Measurements from ENCODE around the gene KIF4A.

The KIF4A gene

DNA sequence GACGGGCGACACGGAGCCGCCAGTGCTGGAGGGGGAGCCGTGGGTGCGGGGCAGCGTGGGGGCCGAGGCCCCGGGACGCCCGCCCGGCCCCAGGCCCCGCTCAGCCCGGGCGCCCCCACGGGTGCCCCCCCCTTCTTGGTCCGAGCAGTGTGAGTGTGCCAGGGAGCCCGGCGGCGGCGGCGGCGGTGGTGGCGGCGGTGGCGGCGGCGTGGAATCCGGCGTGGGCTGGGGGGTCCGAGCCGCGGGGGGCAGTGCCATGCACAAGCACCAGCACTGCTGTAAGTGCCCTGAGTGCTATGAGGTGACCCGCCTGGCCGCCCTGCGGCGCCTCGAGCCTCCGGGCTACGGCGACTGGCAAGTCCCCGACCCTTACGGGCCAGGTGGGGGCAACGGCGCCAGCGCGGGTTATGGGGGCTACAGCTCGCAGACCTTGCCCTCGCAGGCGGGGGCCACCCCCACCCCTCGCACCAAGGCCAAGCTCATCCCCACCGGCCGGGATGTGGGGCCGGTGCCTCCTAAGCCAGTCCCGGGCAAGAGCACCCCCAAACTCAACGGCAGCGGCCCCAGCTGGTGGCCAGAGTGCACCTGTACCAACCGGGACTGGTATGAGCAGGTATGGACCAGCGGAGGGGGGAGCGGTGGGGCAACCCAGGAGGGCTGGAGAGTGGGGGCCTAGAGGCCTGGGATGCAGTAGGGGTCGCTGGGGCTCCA lies 155.2 kb downstream of the KIF4A start:
- no peak for DNase-seq

DNA sequence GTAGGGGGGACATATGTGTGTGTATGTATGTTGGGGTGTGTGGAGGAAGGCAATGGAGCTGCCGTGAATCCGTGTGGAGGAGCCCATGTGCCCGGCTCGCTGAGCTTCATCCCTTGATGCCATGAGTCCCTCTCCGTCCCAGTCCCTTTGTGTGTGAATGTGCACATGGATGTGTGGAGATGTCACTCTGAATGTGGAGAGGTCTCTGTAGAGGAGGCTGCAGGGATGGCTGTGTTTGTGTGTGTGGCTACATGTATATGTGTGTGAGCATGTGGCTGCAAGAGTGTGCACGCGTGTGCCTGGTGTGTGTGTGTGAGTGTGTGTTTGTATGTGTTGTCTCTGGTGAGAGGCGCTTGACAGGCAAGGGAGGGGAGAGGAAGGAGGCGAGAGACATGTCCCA lies 156.0 kb downstream of the KIF4A start:
- DNase-seq: no peak

DNA sequence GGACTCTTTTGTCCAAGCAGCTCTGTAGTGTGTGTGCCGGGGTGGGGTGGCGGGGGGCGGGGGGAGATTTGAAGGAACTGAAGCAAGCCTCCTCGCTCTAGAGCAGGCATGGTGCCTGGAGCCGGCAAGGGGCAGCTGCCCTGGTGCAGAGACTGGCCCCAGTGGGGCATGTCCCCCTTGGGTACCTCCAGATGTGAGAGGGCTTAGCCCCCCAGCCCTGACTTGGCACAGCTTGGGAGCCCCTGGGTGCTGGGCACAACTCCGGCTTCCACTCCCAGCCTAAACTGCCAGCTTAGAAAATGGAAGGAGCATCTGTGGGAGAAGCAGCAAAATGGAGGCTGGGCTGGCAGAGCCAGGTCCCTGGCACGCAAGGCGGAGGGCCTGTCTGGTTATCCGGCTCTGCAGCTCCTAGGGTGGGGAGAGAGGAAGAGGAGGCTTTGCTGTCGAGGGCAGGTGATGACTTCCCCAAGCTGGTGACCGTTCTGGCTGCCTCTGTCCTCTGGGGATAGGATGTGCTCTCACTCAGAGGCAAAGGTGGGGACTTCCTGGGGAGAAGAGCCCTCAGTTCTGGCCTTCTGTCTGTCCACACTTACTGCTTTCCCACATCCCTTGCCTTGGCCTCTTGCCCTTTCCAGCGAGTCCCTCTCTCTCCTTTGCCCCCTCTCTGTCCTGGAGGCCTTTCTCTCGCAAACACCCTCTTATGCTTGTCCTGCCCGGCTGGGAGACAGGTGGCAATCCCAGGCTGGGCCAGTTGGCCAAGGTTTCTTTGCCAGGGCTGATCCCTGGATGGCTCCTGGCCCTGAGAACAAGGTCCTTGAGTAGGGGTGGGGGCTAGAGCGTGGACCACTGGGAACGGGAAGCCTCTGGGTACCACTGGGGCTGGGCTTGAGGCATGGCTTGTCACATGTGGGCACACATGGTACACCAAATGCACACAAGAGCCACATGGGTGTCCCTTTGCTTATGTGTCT lies 156.8 kb downstream of the KIF4A start:
- no peak for DNase-seq

DNA sequence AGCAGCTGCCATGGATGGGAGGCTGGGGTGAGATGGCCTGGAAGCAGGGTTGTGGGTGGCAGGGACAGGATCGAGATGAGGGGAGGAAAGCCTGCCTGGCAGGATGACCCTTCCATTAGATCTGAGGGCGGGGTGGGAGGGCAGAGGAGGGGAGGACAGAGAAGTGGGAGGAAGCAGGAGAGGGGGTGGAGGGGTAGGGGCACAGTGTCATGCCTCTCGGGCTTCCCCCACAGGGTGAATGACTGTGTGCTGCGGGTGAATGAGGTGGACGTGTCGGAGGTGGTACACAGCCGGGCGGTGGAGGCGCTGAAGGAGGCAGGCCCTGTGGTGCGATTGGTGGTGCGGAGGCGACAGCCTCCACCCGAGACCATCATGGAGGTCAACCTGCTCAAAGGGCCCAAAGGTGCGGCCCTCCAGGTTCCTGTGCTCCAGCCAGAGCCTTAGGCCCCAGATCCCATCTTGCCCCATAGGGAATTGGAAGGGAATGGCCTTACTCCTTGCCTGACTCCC lies 159.6 kb downstream of the KIF4A start:
- DNase-seq: no peak

DNA sequence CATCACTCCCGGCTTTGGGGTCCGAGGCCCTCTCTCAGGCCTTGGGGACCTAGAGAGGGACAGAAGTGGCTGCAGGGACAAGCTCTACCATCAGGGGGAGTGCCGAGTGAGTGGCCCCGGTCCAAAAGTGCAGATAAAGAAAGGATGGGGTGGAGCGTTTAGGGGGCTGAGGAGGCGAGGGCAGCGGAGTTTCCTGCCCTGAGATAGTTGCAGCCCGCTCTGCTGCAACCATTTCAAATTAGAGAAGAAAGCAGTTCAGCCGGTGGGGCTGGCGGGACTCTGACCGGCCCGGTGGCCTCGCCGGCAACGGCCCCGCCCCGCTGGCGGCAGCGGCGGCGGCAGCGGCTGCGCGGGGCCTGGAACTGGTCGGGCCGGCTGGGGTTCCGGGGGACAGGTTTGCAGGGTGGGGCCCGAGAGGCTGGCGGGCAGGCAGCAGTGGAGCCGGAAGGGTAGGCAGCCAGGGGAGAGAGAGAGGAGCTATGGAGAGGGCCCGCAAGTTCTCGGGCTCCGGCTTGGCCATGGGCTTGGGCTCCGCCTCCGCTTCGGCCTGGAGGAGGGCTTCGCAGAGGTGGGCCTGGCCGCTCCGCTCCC lies 162.3 kb downstream of the KIF4A start:
- peak; percentile 32 to 50 for DNase-seq

DNA sequence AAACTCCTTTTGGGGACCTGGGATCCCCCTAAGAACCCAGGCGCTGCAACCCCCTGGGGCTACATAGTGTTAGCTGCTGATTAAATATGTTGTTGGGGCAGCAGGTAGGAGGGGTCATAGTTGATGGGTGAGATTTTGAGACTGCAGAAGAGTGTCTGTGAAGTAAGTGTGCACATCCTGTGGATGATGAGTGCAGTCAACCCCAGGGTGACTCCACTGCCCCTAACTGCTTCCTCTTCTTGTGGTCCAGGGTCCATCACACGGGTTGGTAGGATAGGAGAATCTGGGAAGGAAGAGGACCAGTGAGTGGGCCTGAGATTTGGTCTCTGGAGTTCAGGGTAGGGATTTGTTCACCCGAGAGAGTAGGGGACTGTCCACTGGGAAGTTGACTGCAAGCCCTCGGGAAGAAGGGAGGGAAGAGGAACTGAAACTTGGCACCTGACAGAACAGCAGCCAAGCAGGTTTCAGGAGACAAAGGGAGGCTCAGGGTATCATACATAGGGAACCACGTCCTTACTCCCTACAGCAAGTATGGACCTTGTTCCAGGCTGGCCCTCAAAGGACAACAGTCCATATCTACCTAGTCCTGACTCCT lies 163.2 kb downstream of the KIF4A start:
- no peak for DNase-seq

DNA sequence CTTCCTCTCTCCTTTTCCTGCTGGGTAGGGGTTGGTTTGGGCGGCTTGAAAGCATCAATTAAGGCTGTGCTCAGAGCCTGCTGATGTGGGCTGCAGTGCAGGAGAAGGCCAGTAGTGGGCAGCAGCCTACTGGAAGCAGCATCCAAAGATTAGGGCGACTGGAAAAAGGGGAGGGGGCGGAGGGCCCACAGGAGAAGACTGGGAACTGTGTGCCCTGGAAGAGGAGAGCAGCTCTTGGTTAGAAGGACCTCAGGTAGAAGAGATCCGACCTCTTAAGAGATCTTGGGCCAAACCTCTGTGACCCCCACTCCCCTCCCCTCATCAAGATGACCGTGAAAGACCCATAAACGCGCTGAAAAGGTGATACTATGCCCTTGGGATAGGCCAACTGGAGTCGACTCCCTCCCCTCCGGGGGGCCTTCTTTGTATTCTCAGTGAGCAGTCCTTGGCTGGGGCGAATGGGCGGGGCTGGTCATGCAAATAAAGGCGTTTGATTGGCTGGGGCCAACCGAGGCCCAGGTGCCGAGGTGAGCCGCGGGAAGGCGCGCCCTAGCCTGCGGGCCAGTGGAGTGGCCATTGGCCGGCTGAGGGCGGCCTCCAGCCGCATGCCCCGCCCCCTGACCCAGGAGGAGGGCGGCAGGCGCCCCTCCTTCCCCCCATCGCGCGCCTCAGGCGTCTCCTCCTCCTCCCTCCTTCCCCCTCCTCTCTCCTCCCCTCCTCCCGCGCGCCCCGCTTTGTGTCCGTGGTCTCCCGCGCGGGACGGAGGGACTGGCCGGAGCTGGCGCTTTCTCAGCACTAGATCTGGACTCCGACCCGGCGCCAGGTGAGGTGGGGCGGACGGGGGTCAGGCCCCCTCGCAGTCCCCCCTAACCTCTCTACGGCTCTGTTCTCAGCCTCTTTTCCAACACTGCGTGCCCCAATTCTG lies 164.8 kb downstream of the KIF4A start:
- DNase-seq: peak; percentile 43 to 53

DNA sequence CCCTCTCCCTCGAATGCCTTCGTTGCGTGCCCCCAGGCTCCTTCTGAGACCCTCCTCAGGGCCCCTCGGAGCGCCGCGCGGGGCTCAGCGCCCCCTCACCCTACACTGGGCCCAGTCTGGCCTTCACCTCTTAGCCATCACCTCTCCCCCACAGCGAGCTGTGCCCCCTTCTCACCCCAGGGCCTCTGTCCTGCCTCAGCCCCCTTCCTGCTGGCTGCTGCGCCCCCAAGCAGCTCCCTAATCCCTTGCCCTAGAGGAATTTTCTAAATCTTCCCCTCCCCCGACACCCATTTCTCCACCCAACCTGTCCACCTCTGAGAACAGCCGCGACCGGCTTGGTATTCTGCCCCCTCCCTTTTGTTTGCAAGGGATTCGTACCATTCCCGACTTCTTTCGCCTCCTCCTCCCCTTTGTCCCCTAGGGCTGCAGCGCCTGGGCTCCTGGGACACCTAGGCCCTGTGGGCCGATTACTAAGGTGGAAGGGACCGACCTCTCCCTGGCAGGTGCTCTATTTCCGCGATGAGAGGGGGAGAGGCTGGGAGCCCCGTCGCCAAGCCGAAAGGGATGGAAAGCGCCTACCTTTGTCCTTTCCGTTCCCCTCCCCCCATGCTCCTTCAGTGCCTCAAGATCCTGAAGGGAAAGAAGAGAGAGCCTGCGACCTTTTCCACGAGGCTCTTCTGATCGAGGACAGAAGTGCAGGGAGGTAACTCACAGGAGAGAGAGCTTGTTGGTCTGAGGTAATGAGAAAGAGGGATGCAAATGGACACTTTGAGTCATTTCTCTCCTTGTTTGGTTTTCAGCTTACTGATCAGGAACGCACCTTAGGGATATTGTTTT lies 165.7 kb downstream of the KIF4A start:
- DNase-seq: no peak

DNA sequence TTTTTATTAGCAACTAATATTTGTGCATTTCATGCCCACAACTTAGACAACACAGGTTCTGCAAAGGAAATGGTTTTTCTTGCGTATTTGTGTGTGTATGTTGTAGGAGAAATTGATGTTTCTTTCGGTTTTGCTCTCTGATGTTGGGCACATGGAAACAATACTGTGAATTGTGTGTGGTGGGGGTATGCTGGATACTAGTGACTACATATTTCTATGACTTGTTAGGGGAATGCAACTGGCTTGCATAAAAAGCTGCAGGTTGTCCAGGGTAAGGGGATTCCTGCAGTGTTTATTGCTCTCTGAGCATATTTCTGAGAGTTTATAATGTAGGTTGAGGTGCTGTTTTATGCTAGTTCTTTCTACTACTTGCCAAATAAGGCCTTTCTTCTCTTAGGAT lies 166.4 kb downstream of the KIF4A start:
- DNase-seq: no peak

DNA sequence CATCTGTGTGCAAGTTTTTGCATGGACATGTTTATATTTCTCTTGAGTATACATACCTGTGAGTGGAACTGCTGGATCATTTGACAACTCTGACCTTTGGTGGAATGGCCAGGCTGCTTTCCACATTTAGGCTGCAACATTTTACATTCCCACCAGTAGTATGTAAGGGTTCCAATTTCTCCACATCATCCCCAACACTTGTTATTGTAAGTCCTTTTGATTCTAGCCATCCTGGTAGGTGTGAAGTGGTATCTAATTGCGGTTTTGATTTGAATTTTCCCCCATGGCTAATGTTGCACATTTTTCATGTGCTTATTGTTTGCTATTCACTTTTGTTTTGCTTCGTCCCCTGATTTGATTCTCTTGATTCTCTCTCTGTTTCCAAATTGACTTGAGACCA lies 171.1 kb downstream of the KIF4A start:
- DNase-seq: no peak

DNA sequence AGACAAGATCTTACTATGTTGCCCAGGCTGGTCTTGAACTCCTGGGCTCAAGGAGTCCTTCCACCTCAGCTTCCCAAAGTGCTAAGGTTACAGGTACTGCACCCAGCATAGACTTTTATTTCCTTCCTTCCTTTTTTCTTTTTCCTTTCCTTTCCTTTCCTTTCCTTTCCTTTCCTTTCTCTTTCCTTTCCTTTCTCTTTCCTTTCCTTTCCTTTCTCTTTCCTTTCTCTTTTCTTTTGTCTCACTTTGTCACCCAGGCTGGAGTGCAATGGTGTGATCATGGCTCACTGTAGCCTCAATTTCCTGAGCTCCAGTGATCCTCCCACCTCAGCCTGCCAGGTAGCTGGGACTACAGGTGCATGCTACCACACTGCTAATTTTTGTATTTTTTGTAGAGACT lies 174.1 kb downstream of the KIF4A start:
- DNase-seq: no peak

DNA sequence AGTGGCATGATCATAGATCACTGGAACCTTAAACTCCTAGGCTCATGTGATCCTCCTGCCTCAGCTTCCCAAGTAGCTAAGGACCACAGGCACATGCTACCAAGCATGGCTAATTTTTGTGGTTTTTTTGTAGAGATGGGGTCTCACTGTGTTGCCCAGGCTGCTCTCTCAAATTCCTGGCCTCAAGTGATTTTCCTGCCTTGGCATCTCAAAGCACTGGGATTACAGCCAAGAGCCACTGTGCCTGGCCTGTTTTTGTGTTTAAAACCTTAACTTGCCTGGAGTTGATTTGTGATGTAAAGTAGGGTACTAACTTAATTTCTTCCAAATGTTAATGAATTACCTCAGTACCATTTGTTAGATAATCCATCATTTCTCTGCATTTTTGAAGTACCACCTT lies 177.1 kb downstream of the KIF4A start:
- DNase-seq: no peak

DNA sequence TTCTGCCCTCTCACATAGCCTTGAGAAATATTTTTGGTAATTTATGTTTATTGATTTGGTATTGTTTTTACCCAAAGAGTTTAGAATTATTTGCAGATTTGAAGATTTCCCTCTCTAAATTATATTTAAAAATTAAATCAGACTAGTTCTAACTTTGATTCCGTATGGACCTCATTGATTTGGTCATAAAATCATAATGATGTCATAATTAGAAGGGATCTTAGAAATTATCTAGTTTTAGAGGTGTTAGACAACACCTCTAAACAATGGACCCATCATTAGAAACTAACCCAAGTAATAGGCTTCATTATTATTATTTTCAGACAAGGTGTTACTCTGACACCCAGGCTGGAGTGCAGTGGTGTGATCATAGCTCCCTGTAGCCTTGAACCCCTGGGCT lies 178.8 kb downstream of the KIF4A start:
- DNase-seq: no peak

All from stimulated activated CD4-positive, alpha-beta T cell treated with anti-CD3 and anti-CD28 coated beads, Interleukin-4, amount 100 ng/mL, for 4 hours (primary cell).